Endothelial cell of umbilical vein (primary cell): ENCODE measurements around the gene SPA17. TPM values are rescaled to one million over a fixed set of nuclear protein-coding genes. Genes with fewer than 3 reads are reported as not detected.

ENCODE experiments used
- BruUV-seq: library from RNA; stranded (reverse); fragments of 400-500 nt; replicated peaks from 2 replicates; lab custom pipeline; 2021; lab: Mats Ljungman, UMichigan
- CTCF ChIA-PET: fragments of 300-600, 350-600 bp; sonication (Branson Sonifier 250); formaldehyde crosslinking; loops from one replicate; lab custom pipeline; 2021; ENCODE audit warnings: antibody characterized with exemption, inconsistent platforms; lab: Charles Lee
- POLR2A ChIA-PET: fragments of 300-600, 350-600 bp; sonication (Branson Sonifier 250); formaldehyde crosslinking; loops from one replicate; lab custom pipeline; 2021; ENCODE audit warnings: antibody characterized with exemption, inconsistent platforms; lab: Charles Lee
- DNase-seq: peaks from one replicate; pipeline ENCODE4 v3.0.0-alpha.2; 2011; ENCODE audit warnings: low read depth, low spot score
- FAIRE-seq: peaks from 2 replicates; lab custom pipeline; 2011; peaks lifted over from hg19 to GRCh38; lab: Jason Lieb, UNC
- H2AFZ ChIP-seq: 2 replicates; pipeline ENCODE4 v1.6.0; 2012; ENCODE audit warnings: low read depth, low read length, control low read depth, inconsistent platforms
- H3K27ac ChIP-seq: 2 replicates; pipeline ENCODE4 v1.5.1; 2011; ENCODE audit warnings: low read depth, mild to moderate bottlenecking, control low read depth, low read length, moderate library complexity; ENCODE audit not compliant: insufficient read depth
- H3K27me3 ChIP-seq, 2 experiments: 2 replicates each; pipeline versions ENCODE4 v1.6.0 to v1.6.1; 2011; ENCODE audit warnings: low read length in 2 of 2, mixed read lengths in 1 of 2; ENCODE audit not compliant: control insufficient read depth in 2 of 2, insufficient read depth in 2 of 2
- H3K36me3 ChIP-seq, 2 experiments: 2 replicates in 1 of 2; 3 replicates in 1 of 2; pipeline ENCODE4 v1.5.1; 2011; ENCODE audit warnings: low read length in 2 of 2, mild to moderate bottlenecking in 1 of 2, moderate library complexity in 1 of 2; ENCODE audit not compliant: control insufficient read depth in 2 of 2, insufficient read depth in 2 of 2; ENCODE audit errors: extremely low read depth in 1 of 2
- H3K4me1 ChIP-seq: 3 replicates; pipeline ENCODE4 v1.5.1; 2011; ENCODE audit warnings: mild to moderate bottlenecking, low read length; ENCODE audit not compliant: control insufficient read depth, insufficient read depth; ENCODE audit errors: extremely low read depth
- H3K4me2 ChIP-seq: 2 replicates; pipeline ENCODE4 v1.6.1; 2011; ENCODE audit warnings: low read length, control low read depth, mixed read lengths; ENCODE audit not compliant: insufficient read depth
- H3K4me3 ChIP-seq, 3 experiments: fragments of 200-600 bp in 1 of 3; sonication (generic), shearing (Covaris generic) in 1 of 3; replicated peaks in 1 of 3; 2 replicates each; pipeline ENCODE4 v1.5.1; 2011 to 2016; ENCODE audit warnings: control low read depth in 3 of 3, low read length in 3 of 3, mild to moderate bottlenecking in 2 of 3, inconsistent platforms in 1 of 3, low read depth in 1 of 3, moderate library complexity in 1 of 3; ENCODE audit not compliant: insufficient read depth in 1 of 3
- H3K79me2 ChIP-seq: 2 replicates; pipeline ENCODE4 v1.6.0; 2012; ENCODE audit warnings: low read length, inconsistent platforms; ENCODE audit not compliant: control insufficient read depth, insufficient read depth
- H3K9ac ChIP-seq: replicated peaks from 2 replicates; pipeline ENCODE3; 2011; ENCODE audit warnings: low read length, control low read depth; ENCODE audit not compliant: insufficient read depth; ENCODE audit errors: extremely low read depth
- H3K9me1 ChIP-seq: replicated peaks from 3 replicates; pipeline ENCODE4 v1.6.0; 2011; ENCODE audit warnings: mild to moderate bottlenecking, low read length; ENCODE audit not compliant: control insufficient read depth, insufficient read depth; ENCODE audit errors: extremely low read depth
- H3K9me3 ChIP-seq: replicated peaks from 2 replicates; pipeline ENCODE4 v1.5.1; 2012; ENCODE audit warnings: low read length, inconsistent platforms; ENCODE audit not compliant: control insufficient read depth, insufficient read depth
- H4K20me1 ChIP-seq: replicated peaks from 2 replicates; pipeline ENCODE3; 2011; ENCODE audit warnings: mild to moderate bottlenecking, low read length; ENCODE audit not compliant: control insufficient read depth, insufficient read depth; ENCODE audit errors: extremely low read depth
- CTCF ChIP-seq, 2 donors: IDR thresholded peaks; 1 replicate in 1 of 2; 2 replicates in 1 of 2; pipeline ENCODE4 v1.5.1; 2011; ENCODE audit warnings: low read length in 2 of 2, mild to moderate bottlenecking in 2 of 2, moderate library complexity in 2 of 2, control low read depth in 1 of 2, inconsistent platforms in 1 of 2, low read depth in 1 of 2; ENCODE audit not compliant: insufficient read depth in 1 of 2; ENCODE audit errors: extremely low read depth in 1 of 2
- EZH2 ChIP-seq: IDR thresholded peaks from 2 replicates; pipeline ENCODE4 v1.6.1; 2012; ENCODE audit warnings: borderline replicate concordance, low read depth, mild to moderate bottlenecking, moderate library complexity, low read length, inconsistent platforms; ENCODE audit not compliant: severe bottlenecking
- FOS ChIP-seq: IDR thresholded peaks from 2 replicates; pipeline ENCODE4 v1.6.1; 2011; ENCODE audit warnings: mild to moderate bottlenecking, low read length, moderate library complexity, borderline replicate concordance; ENCODE audit not compliant: insufficient read depth
- GATA2 ChIP-seq: IDR thresholded peaks from 2 replicates; pipeline ENCODE4 v1.7.0; 2011; ENCODE audit warnings: low read depth, mild to moderate bottlenecking, moderate library complexity, mixed read lengths, low read length; ENCODE audit not compliant: insufficient read length, insufficient read depth
- JUN ChIP-seq: IDR thresholded peaks from 2 replicates; pipeline ENCODE4 v1.6.1; 2011; ENCODE audit warnings: borderline replicate concordance, low read depth; ENCODE audit not compliant: insufficient read length, insufficient read depth
- MAX ChIP-seq: IDR thresholded peaks from 2 replicates; pipeline ENCODE4 v1.6.1; 2011; ENCODE audit not compliant: insufficient read depth, insufficient read length
- MYC ChIP-seq: IDR thresholded peaks from one replicate; pipeline ENCODE4 v1.6.1; 2011; ENCODE audit warnings: mild to moderate bottlenecking, low read depth, low read length
- POLR2A ChIP-seq: IDR thresholded peaks from 2 replicates; pipeline ENCODE4 v1.6.1; 2012; ENCODE audit warnings: low read depth, mild to moderate bottlenecking, control low read depth, low read length
- POLR2AphosphoS5 ChIP-seq: IDR thresholded peaks from 2 replicates; pipeline ENCODE4 v1.6.1; 2012; ENCODE audit warnings: low read depth, mild to moderate bottlenecking, control low read depth, low read length, moderate library complexity; ENCODE audit not compliant: insufficient read depth
- dilution Hi-C: fragments of 300-500 bp; cut with MboI; formaldehyde crosslinking; loops from one replicate; pipeline ENCODE4 v1.15.0; 2019; ENCODE audit warnings: low sequenced_read_pairs; ENCODE audit not compliant: extremely low pct_ligation_motif_present
- intact Hi-C: fragments of 100-400 bp; cut with micrococcal nuclease; formaldehyde crosslinking; loops from one replicate; pipeline ENCODE4 v1.10.0; 2022
- polyA plus RNA-seq, 4 experiments: library from polyadenylated mRNA; depleted of rRNA in 3 of 4; stranded (reverse) in 3 of 4; unstranded in 1 of 4; fragments of >200 nt; gene quantifications; 2 replicates each; pipeline versions ENCODE4 v1.2.1 to v1.2.3, GENCODE V29; 2011 to 2012; ENCODE audit warnings: missing spikeins in 1 of 4
- total RNA-seq: library from RNA; stranded (reverse); gene quantifications from 2 replicates; pipeline ENCODE4 v1.2.3, GENCODE V29; 2021

SPA17 gene
- total and polyA plus RNA-seq, 2 donors (not counting 3 experiments of a cell fraction or from before 2014, with no cell fraction given), result 3.9 to 4.7 TPM

GRCh38 chr11:124728134-124728533, 54.4 kb downstream of the SPA17 start:
- Histone ChIP-seq H3K4me1 (peaks cover 24% of the 10 kb centered on the region), H3K27me3 (no peaks in the 10 kb centered on the region), H3K4me3 (no peak overlapping the region), H3K79me2 (no peaks in the 10 kb centered on the region), H3K4me2 (no peak overlapping the region), H4K20me1 (no peaks in the 10 kb centered on the region), H3K9ac (no peak overlapping the region), H3K9me3 (no peaks in the 10 kb centered on the region), H3K27ac (no peak overlapping the region), H3K9me1 (no peaks in the 10 kb centered on the region), H3K36me3 (no peaks in the 10 kb centered on the region), H2AFZ (no peak overlapping the region)
- DNase-seq (no peak), FAIRE-seq (no peak)
- BruUV-seq, result no TSS peak
- TF ChIP-seq JUN (no peak), MYC (no peak)
- ChIA-PET CTCF (interaction anchor here (0.6 to 1.9 kb wide), 2 partner anchors 109 to 365 kb away, joined by 3 to 5 read pairs; no protein-coding TSS in a partner anchor), POLR2A (no interaction called here)
- dilution Hi-C loops (no loop called here), intact Hi-C loops (no loop called here)

GRCh38 chr11:124729571-124729970, 55.9 kb downstream of the SPA17 start:
- Histone ChIP-seq H3K36me3 (no peaks in the 10 kb centered on the region), H3K9me3 (no peaks in the 10 kb centered on the region), H3K4me2 (no peak overlapping the region), H3K27ac (no peak overlapping the region), H3K79me2 (no peaks in the 10 kb centered on the region), H3K9ac (no peak overlapping the region), H4K20me1 (no peaks in the 10 kb centered on the region), H2AFZ (no peak overlapping the region), H3K9me1 (no peaks in the 10 kb centered on the region), H3K4me3 (no peak overlapping the region), H3K27me3 (peaks cover under 1 to 4% of the 10 kb centered on the region in 2 experiments), H3K4me1 (peaks cover 21% of the 10 kb centered on the region)
- DNase-seq (no peak), FAIRE-seq (no peak)
- TF ChIP-seq CTCF (IDR thresholded peaks at IDR 0.05; ENCODE audit: extremely low read depth in 1 of 2, insufficient read depth in 1 of 2, low read depth in 1 of 2, low read length in 2 of 2) (no peak), MAX (no peak), GATA2 (no peak), POLR2A (no peak), POLR2AphosphoS5 (no peak), MYC (no peak), JUN (no peak), FOS (no peak), EZH2 (no peak)
- no TSS peak for BruUV-seq
- intact Hi-C loops (no loop called here), dilution Hi-C loops (no loop called here)
- ChIA-PET POLR2A (no interaction called here), CTCF (interaction anchor here (1.9 kb wide), 1 partner anchor 61 kb away, joined by 4 read pairs; no protein-coding TSS in a partner anchor)
